HG02870 (cell line): ENCODE data around the gene KCTD8.
"Not testable (repeated sequence)": the region's sequence is repeated elsewhere in the genome, so short reads cannot be mapped to it uniquely, and the experiment has no call there.

Source experiments
- ATAC-seq: cut with Tn5 transposase; IDR thresholded peaks from one replicate; pipeline ENCODE4 v1.9.1; 2021; ENCODE audit warnings: mild to moderate bottlenecking, moderate library complexity; ENCODE audit not compliant: unreplicated experiment

The KCTD8 gene

GRCh38 chr4:44342800-44343199 lies 105.8 kb downstream of the KCTD8 start:
- ATAC-seq = no peak

GRCh38 chr4:44326741-44327140 lies 121.9 kb downstream of the KCTD8 start:
- ATAC-seq = no peak

- no peak for ATAC-seq
Measured at GRCh38 chr4:44320833-44321232, 127.8 kb downstream of the KCTD8 start.

- ATAC-seq = no peak
Measured at GRCh38 chr4:44319129-44319528, 129.5 kb downstream of the KCTD8 start.

GRCh38 chr4:44313702-44314101 lies 134.9 kb downstream of the KCTD8 start:
- ATAC-seq = no peak

GRCh38 chr4:44287505-44287904 lies 161.1 kb downstream of the KCTD8 start:
- ATAC-seq = no peak

GRCh38 chr4:44279469-44279868 lies 169.1 kb downstream of the KCTD8 start:
- no peak for ATAC-seq

GRCh38 chr4:44279066-44279465 lies 169.5 kb downstream of the KCTD8 start:
- no peak for ATAC-seq

- no peak for ATAC-seq
Measured at GRCh38 chr4:44257461-44257860, 191.1 kb downstream of the KCTD8 start.

- no peak for ATAC-seq
Measured at GRCh38 chr4:44256414-44256813, 192.2 kb downstream of the KCTD8 start.

GRCh38 chr4:44237643-44238042 lies 211.0 kb downstream of the KCTD8 start:
- no peak for ATAC-seq

- no peak for ATAC-seq
Measured at GRCh38 chr4:44235897-44236296, 212.7 kb downstream of the KCTD8 start.

- ATAC-seq = no peak
Measured at GRCh38 chr4:44232262-44232661, 216.3 kb downstream of the KCTD8 start.

GRCh38 chr4:44231006-44231405 lies 217.6 kb downstream of the KCTD8 start:
- no peak for ATAC-seq

GRCh38 chr4:44228326-44228725 lies 220.3 kb downstream of the KCTD8 start:
- no peak for ATAC-seq

GRCh38 chr4:44221407-44221806 lies 227.2 kb downstream of the KCTD8 start:
- no peak for ATAC-seq

GRCh38 chr4:44210750-44211149 lies 237.9 kb downstream of the KCTD8 start:
- no peak for ATAC-seq

- ATAC-seq = no peak
Measured at GRCh38 chr4:44196796-44197195, 251.8 kb downstream of the KCTD8 start.

- no peak for ATAC-seq
Measured at GRCh38 chr4:44194365-44194764, 254.2 kb downstream of the KCTD8 start.

GRCh38 chr4:44186850-44187246 lies 261.8 kb downstream of the KCTD8 start:
- no peak for ATAC-seq

- no peak for ATAC-seq
Measured at GRCh38 chr4:44186096-44186849, 262.3 kb downstream of the KCTD8 start.

GRCh38 chr4:44181491-44182349 lies 266.9 kb downstream of the KCTD8 start:
- ATAC-seq = not testable (repeated sequence)
